GM13976 (cell line): Measurements from ENCODE around the gene MARCOL.
"Not testable (repeated sequence)": the region's sequence is repeated elsewhere in the genome, so short reads cannot be mapped to it uniquely, and the experiment has no call there.

Experiments
- DNase-seq: peaks from one replicate; pipeline ENCODE4 v3.0.0; 2012; ENCODE audit warnings: low spot score
- in situ Hi-C: fragments of 300-500 bp; cut with MboI; formaldehyde crosslinking; loops from one replicate; pipeline ENCODE4 v1.12.0; 2022; ENCODE audit warnings: low sequenced_read_pairs, mixed read lengths, inconsistent platforms; ENCODE audit not compliant: unreplicated experiment
- TF ChIP-seq, protein P1 (sequence below): IDR thresholded peaks from 2 replicates; pipeline ENCODE4 v1.5.1; 2012; ENCODE audit warnings: borderline replicate concordance, mild to moderate bottlenecking; ENCODE audit not compliant: insufficient read depth; ENCODE audit errors: extremely low read depth, missing control alignments, control extremely low read depth

The MARCOL gene

DNA sequence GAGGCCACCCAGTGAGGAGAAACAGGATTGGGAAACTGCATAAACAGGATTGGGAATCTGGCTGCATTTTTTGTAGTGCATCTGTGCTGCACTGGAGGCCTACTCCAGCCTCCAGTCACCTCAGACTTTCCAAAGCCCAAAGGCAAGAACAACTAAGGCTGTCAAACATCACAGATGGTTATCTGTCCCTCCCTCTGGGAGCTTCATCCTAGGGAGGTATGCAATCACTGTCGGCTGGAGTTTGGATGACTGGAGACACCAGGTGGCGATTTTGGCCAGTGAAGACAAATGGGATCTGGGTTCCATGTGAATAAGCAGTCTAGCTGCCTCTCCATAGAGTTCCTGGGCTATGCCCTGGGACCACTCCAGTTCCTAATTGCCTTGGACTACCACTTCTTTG, 21.0 kb downstream of the MARCOL start:
- TF ChIP-seq, protein P1, sequence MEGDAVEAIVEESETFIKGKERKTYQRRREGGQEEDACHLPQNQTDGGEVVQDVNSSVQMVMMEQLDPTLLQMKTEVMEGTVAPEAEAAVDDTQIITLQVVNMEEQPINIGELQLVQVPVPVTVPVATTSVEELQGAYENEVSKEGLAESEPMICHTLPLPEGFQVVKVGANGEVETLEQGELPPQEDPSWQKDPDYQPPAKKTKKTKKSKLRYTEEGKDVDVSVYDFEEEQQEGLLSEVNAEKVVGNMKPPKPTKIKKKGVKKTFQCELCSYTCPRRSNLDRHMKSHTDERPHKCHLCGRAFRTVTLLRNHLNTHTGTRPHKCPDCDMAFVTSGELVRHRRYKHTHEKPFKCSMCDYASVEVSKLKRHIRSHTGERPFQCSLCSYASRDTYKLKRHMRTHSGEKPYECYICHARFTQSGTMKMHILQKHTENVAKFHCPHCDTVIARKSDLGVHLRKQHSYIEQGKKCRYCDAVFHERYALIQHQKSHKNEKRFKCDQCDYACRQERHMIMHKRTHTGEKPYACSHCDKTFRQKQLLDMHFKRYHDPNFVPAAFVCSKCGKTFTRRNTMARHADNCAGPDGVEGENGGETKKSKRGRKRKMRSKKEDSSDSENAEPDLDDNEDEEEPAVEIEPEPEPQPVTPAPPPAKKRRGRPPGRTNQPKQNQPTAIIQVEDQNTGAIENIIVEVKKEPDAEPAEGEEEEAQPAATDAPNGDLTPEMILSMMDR, result no peak
- in situ Hi-C loops, result no loop called here
- DNase-seq, result no peak

DNA sequence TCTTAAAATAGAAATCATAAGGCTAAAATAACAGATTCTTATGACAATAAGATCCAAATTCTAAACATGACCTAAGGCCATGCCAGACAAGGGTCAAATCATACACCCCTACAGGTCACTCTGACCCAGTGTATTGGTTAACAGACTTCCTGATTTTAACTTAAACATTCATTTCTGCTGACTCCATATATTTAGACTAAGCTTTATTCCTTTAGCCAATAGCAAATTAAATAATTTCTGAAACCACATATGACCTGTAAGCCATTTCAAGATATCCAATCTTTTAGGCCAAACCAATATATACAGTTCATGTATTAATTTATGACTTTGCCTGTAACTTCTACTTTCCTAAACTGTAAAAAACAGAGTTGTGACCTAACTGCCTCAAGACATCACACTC, 22.9 kb downstream of the MARCOL start:
- TF ChIP-seq, protein P1, result no peak
- in situ Hi-C loops, result no loop called here
- DNase-seq, result no peak

DNA sequence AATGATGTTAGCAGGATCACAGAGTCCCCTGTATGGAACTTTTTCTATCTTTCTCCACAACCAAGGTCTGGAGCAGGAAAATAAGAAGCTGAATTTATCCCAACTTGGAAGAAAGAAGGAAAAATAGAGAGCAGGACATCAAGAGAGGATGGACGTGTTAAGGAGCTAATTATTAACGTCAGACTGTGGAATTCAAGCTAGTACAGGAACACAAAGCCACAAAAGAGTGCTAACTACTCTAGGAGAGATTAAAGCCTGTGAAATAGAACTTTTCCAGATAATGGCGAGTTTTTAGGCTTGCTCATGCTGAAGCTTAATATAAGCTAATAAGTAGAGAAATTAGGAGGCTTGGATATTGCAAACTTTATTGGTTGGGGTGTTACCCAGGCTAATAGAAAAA, 29.6 kb downstream of the MARCOL start:
- TF ChIP-seq, protein P1, result no peak
- in situ Hi-C loops, result no loop called here
- no peak for DNase-seq

DNA sequence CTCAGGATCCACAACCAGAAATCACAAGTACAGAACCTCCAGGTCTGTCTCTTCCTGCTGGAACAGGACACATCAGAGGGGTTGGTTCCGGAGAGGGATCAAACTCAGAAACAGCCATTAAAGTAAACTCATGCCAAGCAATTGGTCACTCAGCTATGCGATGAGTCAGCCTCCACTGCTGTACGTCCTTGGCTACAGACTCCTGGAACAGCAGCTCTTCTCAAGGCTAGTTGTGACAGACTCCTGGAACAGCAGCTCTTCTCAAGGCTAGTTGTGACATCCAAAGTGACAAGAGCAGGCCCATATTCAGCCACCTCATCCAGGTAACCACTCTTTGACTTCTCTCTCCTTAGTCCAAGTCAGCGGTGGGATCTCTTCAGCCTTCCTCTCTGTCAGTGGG, 30.2 kb downstream of the MARCOL start, which contains the start of gene SPINK13:
SPINK13 (plus strand) TSS at position 229 of the 400 bp plus-strand sequence. CDS start 1,279 bp downstream, outside the sequence.
- in situ Hi-C loops, result no loop called here
- DNase-seq, result no peak
- TF ChIP-seq, protein P1, result no peak

DNA sequence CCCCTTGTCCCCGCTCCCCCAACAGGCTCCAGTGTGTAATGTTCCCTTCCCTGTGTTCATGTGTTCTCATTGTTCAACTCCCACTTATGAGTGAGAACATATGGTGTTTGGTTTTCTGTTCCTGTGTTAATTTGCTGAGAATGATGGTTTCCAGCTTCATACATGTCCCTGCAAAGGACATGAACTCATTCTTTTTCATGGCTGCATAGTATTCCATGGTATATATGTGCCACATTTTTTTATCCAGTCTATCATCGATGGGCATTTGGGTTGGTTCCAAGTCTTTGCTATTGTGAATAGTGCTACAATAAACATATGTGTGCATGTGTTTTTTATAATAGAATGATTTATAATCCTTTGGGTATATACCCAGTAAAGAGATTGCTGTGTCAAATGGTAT, 36.8 kb downstream of the MARCOL start:
- DNase-seq, in situ Hi-C loops: not testable (repeated sequence)

DNA sequence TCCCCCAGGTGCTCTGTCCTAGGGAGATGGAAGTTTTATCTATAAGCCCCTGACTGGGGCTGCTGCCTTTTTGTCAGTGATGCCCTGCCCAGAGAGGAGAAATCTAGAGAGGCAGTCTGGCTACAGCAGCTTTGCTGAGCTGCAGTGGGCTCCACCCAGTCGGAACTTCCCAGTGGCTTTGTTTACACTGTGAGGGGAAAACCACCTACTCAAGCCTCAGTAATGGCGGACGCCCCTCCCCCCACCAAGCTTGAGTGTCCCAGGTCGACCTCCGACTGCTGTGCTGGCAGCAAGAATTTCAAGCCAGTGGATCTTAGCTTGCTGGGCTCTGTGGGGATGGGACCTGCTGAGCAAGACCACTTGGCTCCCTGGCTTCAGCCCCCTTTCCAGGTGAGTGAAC, 42.6 kb downstream of the MARCOL start:
- in situ Hi-C loops, DNase-seq: not testable (repeated sequence)

DNA sequence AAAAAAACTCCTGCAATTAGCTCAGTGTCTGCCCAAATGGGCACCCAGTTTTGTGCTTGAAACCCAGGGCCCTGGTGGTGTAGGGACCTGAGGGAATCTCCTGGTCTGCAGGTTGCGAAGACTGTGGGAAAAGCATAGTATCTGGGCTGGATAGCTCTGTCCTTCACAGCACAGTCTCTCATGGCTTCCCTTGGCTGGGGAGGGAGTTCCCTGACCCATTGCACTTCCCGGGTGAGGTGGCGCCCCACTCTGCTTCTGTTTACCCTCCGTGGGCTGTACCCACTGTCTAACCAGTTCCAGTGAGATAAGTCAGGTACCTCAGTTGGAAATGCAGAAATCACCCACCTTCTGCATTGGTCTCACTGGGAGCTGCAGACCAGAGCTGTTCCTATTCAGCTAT, 43.0 kb downstream of the MARCOL start:
- in situ Hi-C loops, DNase-seq: not testable (repeated sequence)

DNA sequence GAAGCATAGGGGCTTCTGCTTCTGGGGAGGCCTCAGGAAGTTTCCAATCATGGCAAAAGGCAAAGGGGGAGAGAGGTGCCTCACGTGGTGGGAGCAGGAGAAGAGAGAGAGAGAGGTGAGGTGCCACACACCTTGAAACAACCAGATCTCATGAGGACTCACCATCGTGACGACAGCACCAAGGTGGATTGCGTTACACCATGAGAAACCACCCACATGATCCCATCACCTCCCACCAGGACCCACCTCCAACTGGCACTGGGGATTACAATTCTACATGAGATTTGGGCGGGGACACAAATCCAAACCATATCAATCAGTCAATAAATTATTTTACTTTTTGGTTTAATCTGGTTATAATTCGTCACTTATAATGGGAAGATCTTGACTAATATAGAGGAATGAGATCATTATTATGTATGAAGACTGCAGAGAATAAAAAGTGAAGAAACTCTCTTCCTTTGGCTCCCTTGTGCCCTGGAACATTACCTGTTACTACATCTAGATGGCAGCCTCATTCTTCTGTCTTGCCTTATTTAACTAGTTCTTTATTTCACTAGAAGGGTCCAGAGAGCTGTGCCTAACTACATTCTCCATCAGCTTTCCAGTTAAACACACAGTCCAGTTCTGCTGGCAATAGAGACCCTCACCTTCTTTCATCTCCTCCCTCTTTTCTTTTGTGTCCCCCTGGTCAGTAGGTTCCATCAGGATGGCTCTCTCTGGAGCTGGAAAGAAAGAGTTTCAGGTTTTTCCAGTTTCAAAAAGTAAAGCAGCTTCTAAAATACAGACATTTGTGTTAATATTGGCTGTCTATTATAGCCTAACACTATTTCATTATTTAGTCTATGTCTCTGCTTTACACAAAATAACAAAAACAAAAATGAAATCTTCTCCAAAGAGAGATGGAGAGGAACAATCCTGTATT, 52.2 kb downstream of the MARCOL start:
- DNase-seq, result no peak
- in situ Hi-C loops, result no loop called here
- TF ChIP-seq, protein P1, result peak; percentile 16
